Bronchial epithelial cell (primary cell): ENCODE measurements around the gene PID1. TPM values are rescaled to one million over a fixed set of nuclear protein-coding genes. Genes with fewer than 3 reads are reported as not detected.
A peak's percentile ranks its signal among the peaks of the same experiment; 100 is the strongest.

Source experiments
- DNase-seq: peaks from one replicate; pipeline ENCODE4 v3.0.0-alpha.2; 2010; ENCODE audit warnings: low read depth
- FAIRE-seq: peaks from 2 replicates; lab custom pipeline; 2011; peaks lifted over from hg19 to GRCh38; lab: Jason Lieb, UNC
- H3K27me3 ChIP-seq: 2 replicates; pipeline ENCODE4 v1.5.1; 2011; ENCODE audit warnings: low read length; ENCODE audit not compliant: control insufficient read depth, insufficient read depth
- H3K36me3 ChIP-seq: 2 replicates; pipeline ENCODE4 v1.5.1; 2011; ENCODE audit warnings: low read length; ENCODE audit not compliant: control insufficient read depth, insufficient read depth
- H3K4me3 ChIP-seq: 2 replicates; pipeline ENCODE4 v1.5.1; 2011; ENCODE audit warnings: mild to moderate bottlenecking, low read depth, low read length, control low read depth
- CTCF ChIP-seq: IDR thresholded peaks from 2 replicates; pipeline ENCODE4 v1.5.1; 2011; ENCODE audit warnings: mild to moderate bottlenecking, moderate library complexity, low read length, control low read depth, inconsistent platforms; ENCODE audit not compliant: insufficient read depth, severe bottlenecking
- total RNA-seq: library from RNA; depleted of rRNA; stranded (reverse); fragments of >200 nt; gene quantifications from 2 replicates; pipeline ENCODE4 v1.2.1, GENCODE V29; 2014

Gene PID1
- total RNA-seq, 1 donor from 2014 or later = 9.5 TPM

GRCh38 chr2:229300790-229301189 is 29.7 kb upstream of the PID1 start:
- FAIRE-seq (no peak), DNase-seq (peak; percentile 70)
- no peaks in the 10 kb centered on the region for H3K27me3 ChIP-seq
- TF ChIP-seq CTCF = no peak
- H3K4me3 ChIP-seq = no peak overlapping the region
- no peaks in the 10 kb centered on the region for H3K36me3 ChIP-seq

GRCh38 chr2:229300371-229300770 is 29.3 kb upstream of the PID1 start:
- FAIRE-seq = no peak
- DNase-seq = no peak
- no peak overlapping the region for H3K4me3 ChIP-seq
- H3K27me3 ChIP-seq = no peaks in the 10 kb centered on the region
- H3K36me3 ChIP-seq = no peaks in the 10 kb centered on the region
- no peak for TF ChIP-seq CTCF

- TF ChIP-seq CTCF = no peak
- H3K36me3 ChIP-seq = no peaks in the 10 kb centered on the region
- peak; percentile 92 for FAIRE-seq
- no peak overlapping the region for H3K4me3 ChIP-seq
- DNase-seq = peak; percentile 15
- H3K27me3 ChIP-seq = no peaks in the 10 kb centered on the region
These were observed 26.2 kb upstream of the PID1 start for GRCh38 chr2:229297247-229297646.

GRCh38 chr2:229296536-229296935 is 25.4 kb upstream of the PID1 start:
- no peak for TF ChIP-seq CTCF
- Histone ChIP-seq H3K36me3 (no peaks in the 10 kb centered on the region), H3K4me3 (no peak overlapping the region), H3K27me3 (no peaks in the 10 kb centered on the region)
- DNase-seq (no peak), FAIRE-seq (no peak)

GRCh38 chr2:229296016-229296415 is 24.9 kb upstream of the PID1 start:
- H3K27me3 ChIP-seq = no peaks in the 10 kb centered on the region
- FAIRE-seq = no peak
- DNase-seq = no peak
- no peak for TF ChIP-seq CTCF
- H3K4me3 ChIP-seq = no peak overlapping the region
- no peaks in the 10 kb centered on the region for H3K36me3 ChIP-seq

GRCh38 chr2:229287823-229288222 is 16.7 kb upstream of the PID1 start:
- Histone ChIP-seq H3K36me3 (no peaks in the 10 kb centered on the region), H3K27me3 (no peaks in the 10 kb centered on the region), H3K4me3 (no peak overlapping the region)
- no peak for TF ChIP-seq CTCF
- DNase-seq (no peak), FAIRE-seq (no peak)
